ENCODE measurements around the gene GNAL.

GRCh38 chr18:11905613-11906012 is 216.5 kb downstream of the GNAL start:
- TF ChIP-seq CTCF (IDR thresholded peaks at IDR 0.05) (no peak), POLR2A (IDR thresholded peaks at IDR 0.05) (no peak)

Measured in heart left ventricle (tissue), 13 donors.